GM23338 (cell line): ENCODE data around the gene KCNIP1. TPM values are rescaled to one million over a fixed set of nuclear protein-coding genes. Genes with fewer than 3 reads are reported as not detected.

Experiments used
- ATAC-seq: fragments of 200-7000 bp; cut with Tn5 transposase; 3 replicates; pipeline ENCODE4 v1.9.1; 2020
- DNase-seq: peaks from one replicate; pipeline ENCODE4 v3.0.0-alpha.2; 2015; ENCODE audit warnings: low spot score
- H2AFZ ChIP-seq: fragments of 200-600 bp; sonication (generic); 2 replicates; pipeline ENCODE4 v1.8.0; 2016; ENCODE audit warnings: antibody characterized with exemption, mild to moderate bottlenecking, moderate library complexity
- H3F3A ChIP-seq: fragments of 200-600 bp; sonication (generic); replicated peaks from 2 replicates; pipeline ENCODE4 v1.8.0; 2017; ENCODE audit warnings: antibody characterized with exemption, mixed run types, low read depth
- H3K27ac ChIP-seq: fragments of 200-600 bp; sonication (generic); 2 replicates; pipeline ENCODE4 v1.6.1; 2016; ENCODE audit warnings: low read depth
- H3K27me3 ChIP-seq: fragments of 200-600 bp; sonication (generic); 2 replicates; pipeline ENCODE4 v1.8.0; 2016; ENCODE audit warnings: mild to moderate bottlenecking, mixed run types, moderate library complexity; ENCODE audit not compliant: insufficient read depth
- H3K36me3 ChIP-seq: fragments of 200-600 bp; sonication (generic); 2 replicates; pipeline ENCODE4 v1.8.0; 2016; ENCODE audit warnings: mild to moderate bottlenecking; ENCODE audit not compliant: insufficient read depth
- H3K4me1 ChIP-seq: fragments of 200-600 bp; sonication (generic); 2 replicates; pipeline ENCODE4 v1.8.0; 2016; ENCODE audit warnings: mild to moderate bottlenecking, moderate library complexity; ENCODE audit not compliant: insufficient read depth
- H3K4me2 ChIP-seq: fragments of 200-600 bp; sonication (generic); 2 replicates; pipeline ENCODE4 v1.7.1; 2017; ENCODE audit warnings: mixed run types
- H3K4me3 ChIP-seq: fragments of 200-600 bp; sonication (generic); 2 replicates; pipeline ENCODE4 v1.6.1; 2016; ENCODE audit warnings: mixed run types
- H3K79me2 ChIP-seq: fragments of 200-600 bp; sonication (generic); replicated peaks from 2 replicates; pipeline ENCODE4 v1.8.0; 2017; ENCODE audit warnings: mild to moderate bottlenecking; ENCODE audit not compliant: insufficient read depth
- H3K9me2 ChIP-seq: fragments of 200-600 bp; sonication (generic); 2 replicates; pipeline ENCODE4 v1.8.0; 2017; ENCODE audit not compliant: insufficient read depth
- H4K20me1 ChIP-seq: fragments of 200-600 bp; sonication (generic); replicated peaks from 2 replicates; pipeline ENCODE4 v1.8.0; 2017; ENCODE audit warnings: mild to moderate bottlenecking; ENCODE audit not compliant: insufficient read depth
- H3K27ac Mint-ChIP-seq: 2 replicates; pipeline ENCODE4 v1.8.0; 2020; ENCODE audit warnings: inconsistent platforms, mild to moderate bottlenecking, moderate library complexity, mixed read lengths
- H3K27me3 Mint-ChIP-seq: 3 replicates; pipeline ENCODE4 v1.8.0; 2022; ENCODE audit warnings: low read depth, mild to moderate bottlenecking, moderate library complexity, mixed read lengths, inconsistent platforms; ENCODE audit not compliant: insufficient read depth, poor library complexity
- H3K36me3 Mint-ChIP-seq: 3 replicates; pipeline ENCODE4 v1.8.0; 2021; ENCODE audit warnings: low read depth, mild to moderate bottlenecking, inconsistent platforms, moderate library complexity, mixed read lengths
- H3K4me1 Mint-ChIP-seq: 3 replicates; pipeline ENCODE4 v1.8.0; 2020; ENCODE audit warnings: mild to moderate bottlenecking, inconsistent platforms, mixed read lengths
- H3K4me3 Mint-ChIP-seq: 3 replicates; pipeline ENCODE4 v1.8.0; 2021; ENCODE audit warnings: moderate library complexity, mild to moderate bottlenecking, inconsistent platforms, mixed read lengths
- H3K9me3 Mint-ChIP-seq: 3 replicates; pipeline ENCODE4 v1.8.0; 2020; ENCODE audit warnings: moderate library complexity, mild to moderate bottlenecking, inconsistent platforms, mixed read lengths
- EZH2 ChIP-seq: fragments of 200-600 bp; sonication (generic); IDR thresholded peaks from one replicate; pipeline ENCODE4 v1.8.0; 2017; ENCODE audit warnings: antibody characterized with exemption, mild to moderate bottlenecking, low read depth; ENCODE audit not compliant: unreplicated experiment
- EZH2phosphoT487 ChIP-seq: fragments of 200-600 bp; sonication (generic); IDR thresholded peaks from one replicate; pipeline ENCODE4 v1.8.1; 2018; ENCODE audit warnings: antibody characterized with exemption; ENCODE audit not compliant: unreplicated experiment
- POLR2AphosphoS5 ChIP-seq: IDR thresholded peaks from 2 replicates; pipeline ENCODE4 v1.6.1; 2016; ENCODE audit warnings: antibody characterized with exemption, low read depth
- STAT1 ChIP-seq: IDR thresholded peaks from one replicate; pipeline ENCODE4 v1.6.1; 2016; ENCODE audit warnings: antibody characterized with exemption; ENCODE audit not compliant: unreplicated experiment
- ZNF114 ChIP-seq: fragments of 250-450 bp; sonication (Bioruptor Pico); IDR thresholded peaks from 2 replicates; pipeline ENCODE4 v1.5.0; 2020; ENCODE audit warnings: mild to moderate bottlenecking, moderate library complexity
- ZNF331 ChIP-seq: fragments of 250-450 bp; sonication (Bioruptor Pico); IDR thresholded peaks from 2 replicates; pipeline ENCODE4 v1.5.0; 2020; ENCODE audit warnings: low read depth, mild to moderate bottlenecking, moderate library complexity
- polyA plus RNA-seq: library from polyadenylated mRNA; unstranded; fragments of >200 nt; fragmentation: Nextera tagmentation; extraction: Ambion mirVana; gene quantifications from 2 replicates; pipeline ENCODE4 v1.2.1, GENCODE V29; 2016
- total RNA-seq: library from RNA; depleted of rRNA; stranded (reverse); fragments of >200 nt; shearing (Covaris generic); gene quantifications from 2 replicates; pipeline ENCODE4 v1.2.3, GENCODE V29; 2014
- TF ChIP-seq, protein P1 (sequence below): fragments of 250-450 bp; sonication (Bioruptor Pico); IDR thresholded peaks from 2 replicates; pipeline ENCODE4 v1.5.0; 2020; ENCODE audit warnings: mild to moderate bottlenecking, moderate library complexity
- TF ChIP-seq, protein P2 (sequence below), 2 experiments: fragments of 200-600 bp in 1 of 2; sonication (generic) in 1 of 2; conservative IDR thresholded peaks; 2 replicates each; pipeline versions ENCODE4 v1.5.1 to v1.6.1; 2016 to 2017; ENCODE audit warnings: antibody characterized with exemption in 2 of 2, low read depth in 2 of 2, mild to moderate bottlenecking in 2 of 2, moderate library complexity in 1 of 2
- TF ChIP-seq, protein P3 (sequence below): IDR thresholded peaks from 2 replicates; pipeline ENCODE4 v1.6.1; 2016; ENCODE audit warnings: antibody characterized with exemption

Gene KCNIP1
- total and polyA plus RNA-seq, 2 experiments from 2014 or later: 0.31 to 0.87 TPM

DNA sequence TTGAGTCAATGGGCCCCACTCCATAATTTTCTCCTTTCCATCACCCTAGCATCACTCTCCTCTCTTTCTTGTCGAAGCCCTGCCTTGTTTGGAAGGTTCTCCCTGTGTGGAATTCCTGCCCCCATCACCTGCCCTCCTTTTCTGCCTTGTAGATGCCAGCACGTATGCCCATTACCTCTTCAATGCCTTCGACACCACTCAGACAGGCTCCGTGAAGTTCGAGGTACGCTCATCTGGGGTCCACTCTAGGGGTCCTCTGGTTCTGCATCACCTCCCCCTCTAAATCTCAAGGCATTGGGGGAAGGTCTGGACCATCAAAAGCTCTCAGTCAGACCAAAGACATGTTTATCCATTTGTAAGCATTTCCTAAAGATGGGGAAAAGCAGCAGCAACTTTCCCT is 217.9 kb downstream of the KCNIP1 start (continued):
- TF ChIP-seq, protein P1, sequence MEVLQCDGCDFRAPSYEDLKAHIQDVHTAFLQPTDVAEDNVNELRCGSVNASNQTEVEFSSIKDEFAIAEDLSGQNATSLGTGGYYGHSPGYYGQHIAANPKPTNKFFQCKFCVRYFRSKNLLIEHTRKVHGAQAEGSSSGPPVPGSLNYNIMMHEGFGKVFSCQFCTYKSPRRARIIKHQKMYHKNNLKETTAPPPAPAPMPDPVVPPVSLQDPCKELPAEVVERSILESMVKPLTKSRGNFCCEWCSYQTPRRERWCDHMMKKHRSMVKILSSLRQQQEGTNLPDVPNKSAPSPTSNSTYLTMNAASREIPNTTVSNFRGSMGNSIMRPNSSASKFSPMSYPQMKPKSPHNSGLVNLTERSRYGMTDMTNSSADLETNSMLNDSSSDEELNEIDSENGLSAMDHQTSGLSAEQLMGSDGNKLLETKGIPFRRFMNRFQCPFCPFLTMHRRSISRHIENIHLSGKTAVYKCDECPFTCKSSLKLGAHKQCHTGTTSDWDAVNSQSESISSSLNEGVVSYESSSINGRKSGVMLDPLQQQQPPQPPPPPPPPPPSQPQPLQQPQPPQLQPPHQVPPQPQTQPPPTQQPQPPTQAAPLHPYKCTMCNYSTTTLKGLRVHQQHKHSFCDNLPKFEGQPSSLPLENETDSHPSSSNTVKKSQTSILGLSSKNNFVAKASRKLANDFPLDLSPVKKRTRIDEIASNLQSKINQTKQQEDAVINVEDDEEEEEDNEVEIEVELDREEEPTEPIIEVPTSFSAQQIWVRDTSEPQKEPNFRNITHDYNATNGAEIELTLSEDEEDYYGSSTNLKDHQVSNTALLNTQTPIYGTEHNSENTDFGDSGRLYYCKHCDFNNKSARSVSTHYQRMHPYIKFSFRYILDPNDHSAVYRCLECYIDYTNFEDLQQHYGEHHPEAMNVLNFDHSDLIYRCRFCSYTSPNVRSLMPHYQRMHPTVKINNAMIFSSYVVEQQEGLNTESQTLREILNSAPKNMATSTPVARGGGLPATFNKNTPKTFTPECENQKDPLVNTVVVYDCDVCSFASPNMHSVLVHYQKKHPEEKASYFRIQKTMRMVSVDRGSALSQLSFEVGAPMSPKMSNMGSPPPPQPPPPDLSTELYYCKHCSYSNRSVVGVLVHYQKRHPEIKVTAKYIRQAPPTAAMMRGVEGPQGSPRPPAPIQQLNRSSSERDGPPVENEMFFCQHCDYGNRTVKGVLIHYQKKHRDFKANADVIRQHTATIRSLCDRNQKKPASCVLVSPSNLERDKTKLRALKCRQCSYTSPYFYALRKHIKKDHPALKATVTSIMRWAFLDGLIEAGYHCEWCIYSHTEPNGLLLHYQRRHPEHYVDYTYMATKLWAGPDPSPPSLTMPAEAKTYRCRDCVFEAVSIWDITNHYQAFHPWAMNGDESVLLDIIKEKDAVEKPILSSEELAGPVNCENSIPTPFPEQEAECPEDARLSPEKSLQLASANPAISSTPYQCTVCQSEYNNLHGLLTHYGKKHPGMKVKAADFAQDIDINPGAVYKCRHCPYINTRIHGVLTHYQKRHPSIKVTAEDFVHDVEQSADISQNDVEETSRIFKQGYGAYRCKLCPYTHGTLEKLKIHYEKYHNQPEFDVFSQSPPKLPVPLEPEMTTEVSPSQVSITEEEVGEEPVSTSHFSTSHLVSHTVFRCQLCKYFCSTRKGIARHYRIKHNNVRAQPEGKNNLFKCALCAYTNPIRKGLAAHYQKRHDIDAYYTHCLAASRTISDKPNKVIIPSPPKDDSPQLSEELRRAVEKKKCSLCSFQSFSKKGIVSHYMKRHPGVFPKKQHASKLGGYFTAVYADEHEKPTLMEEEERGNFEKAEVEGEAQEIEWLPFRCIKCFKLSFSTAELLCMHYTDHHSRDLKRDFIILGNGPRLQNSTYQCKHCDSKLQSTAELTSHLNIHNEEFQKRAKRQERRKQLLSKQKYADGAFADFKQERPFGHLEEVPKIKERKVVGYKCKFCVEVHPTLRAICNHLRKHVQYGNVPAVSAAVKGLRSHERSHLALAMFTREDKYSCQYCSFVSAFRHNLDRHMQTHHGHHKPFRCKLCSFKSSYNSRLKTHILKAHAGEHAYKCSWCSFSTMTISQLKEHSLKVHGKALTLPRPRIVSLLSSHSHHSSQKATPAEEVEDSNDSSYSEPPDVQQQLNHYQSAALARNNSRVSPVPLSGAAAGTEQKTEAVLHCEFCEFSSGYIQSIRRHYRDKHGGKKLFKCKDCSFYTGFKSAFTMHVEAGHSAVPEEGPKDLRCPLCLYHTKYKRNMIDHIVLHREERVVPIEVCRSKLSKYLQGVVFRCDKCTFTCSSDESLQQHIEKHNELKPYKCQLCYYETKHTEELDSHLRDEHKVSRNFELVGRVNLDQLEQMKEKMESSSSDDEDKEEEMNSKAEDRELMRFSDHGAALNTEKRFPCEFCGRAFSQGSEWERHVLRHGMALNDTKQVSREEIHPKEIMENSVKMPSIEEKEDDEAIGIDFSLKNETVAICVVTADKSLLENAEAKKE (CRISPR knock-in tag): no peak
- TF ChIP-seq EZH2: no peak

DNA sequence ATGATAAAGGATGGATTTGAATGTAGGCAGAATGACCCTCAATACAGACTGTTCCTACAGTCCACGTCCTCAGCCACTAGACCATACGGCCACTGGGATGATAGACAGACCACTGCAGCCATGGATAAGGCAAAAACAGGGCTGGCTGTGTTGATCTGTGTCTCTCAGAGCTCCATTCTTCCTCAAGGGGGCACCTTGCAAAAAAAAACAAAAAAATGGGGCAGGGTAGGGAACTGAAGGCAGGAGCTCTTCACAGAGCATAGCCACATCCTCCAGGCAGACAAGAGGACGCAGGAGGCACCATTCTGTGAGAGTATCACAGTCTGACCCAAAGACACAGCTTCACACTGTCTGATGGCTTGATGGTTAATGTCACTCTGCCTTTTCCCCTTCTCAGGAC is 218.5 kb downstream of the KCNIP1 start:
- Mint-ChIP-seq H3K27me3 (peaks cover 10% of the 10 kb centered on the region), H3K4me1 (peaks cover 3% of the 10 kb centered on the region; the same call in 1 of the 3 replicates), H3K27ac (no peak overlapping the region), H3K4me3 (no peak overlapping the region), H3K36me3 (peaks cover 8% of the 10 kb centered on the region), H3K9me3 (peaks cover 19% of the 10 kb centered on the region)
- Histone ChIP-seq H3K27me3 (no peaks in the 10 kb centered on the region), H3K4me1 (no peaks in the 10 kb centered on the region), H3F3A (no peaks in the 10 kb centered on the region), H3K27ac (no peak overlapping the region), H3K36me3 (no peaks in the 10 kb centered on the region), H3K79me2 (no peaks in the 10 kb centered on the region), H3K4me3 (no peak overlapping the region), H4K20me1 (no peaks in the 10 kb centered on the region), H2AFZ (peak overlapping the region; percentile 39), H3K4me2 (no peak overlapping the region), H3K9me2 (no peaks in the 10 kb centered on the region)
- peak; percentile 56 for DNase-seq
- ATAC-seq: peak; percentile 82
- TF ChIP-seq ZNF114 (CRISPR knock-in tag) (no peak), ZNF331 (CRISPR knock-in tag) (no peak), STAT1 (no peak), POLR2AphosphoS5 (no peak), EZH2phosphoT487 (no peak)
- TF ChIP-seq, protein P2, sequence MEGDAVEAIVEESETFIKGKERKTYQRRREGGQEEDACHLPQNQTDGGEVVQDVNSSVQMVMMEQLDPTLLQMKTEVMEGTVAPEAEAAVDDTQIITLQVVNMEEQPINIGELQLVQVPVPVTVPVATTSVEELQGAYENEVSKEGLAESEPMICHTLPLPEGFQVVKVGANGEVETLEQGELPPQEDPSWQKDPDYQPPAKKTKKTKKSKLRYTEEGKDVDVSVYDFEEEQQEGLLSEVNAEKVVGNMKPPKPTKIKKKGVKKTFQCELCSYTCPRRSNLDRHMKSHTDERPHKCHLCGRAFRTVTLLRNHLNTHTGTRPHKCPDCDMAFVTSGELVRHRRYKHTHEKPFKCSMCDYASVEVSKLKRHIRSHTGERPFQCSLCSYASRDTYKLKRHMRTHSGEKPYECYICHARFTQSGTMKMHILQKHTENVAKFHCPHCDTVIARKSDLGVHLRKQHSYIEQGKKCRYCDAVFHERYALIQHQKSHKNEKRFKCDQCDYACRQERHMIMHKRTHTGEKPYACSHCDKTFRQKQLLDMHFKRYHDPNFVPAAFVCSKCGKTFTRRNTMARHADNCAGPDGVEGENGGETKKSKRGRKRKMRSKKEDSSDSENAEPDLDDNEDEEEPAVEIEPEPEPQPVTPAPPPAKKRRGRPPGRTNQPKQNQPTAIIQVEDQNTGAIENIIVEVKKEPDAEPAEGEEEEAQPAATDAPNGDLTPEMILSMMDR (conservative IDR thresholded peaks at IDR 0.05; ENCODE audit: low read depth in 2 of 2): peak; percentile 30 to 47; a peak in 3 of 4 replicates
- TF ChIP-seq, protein P3, sequence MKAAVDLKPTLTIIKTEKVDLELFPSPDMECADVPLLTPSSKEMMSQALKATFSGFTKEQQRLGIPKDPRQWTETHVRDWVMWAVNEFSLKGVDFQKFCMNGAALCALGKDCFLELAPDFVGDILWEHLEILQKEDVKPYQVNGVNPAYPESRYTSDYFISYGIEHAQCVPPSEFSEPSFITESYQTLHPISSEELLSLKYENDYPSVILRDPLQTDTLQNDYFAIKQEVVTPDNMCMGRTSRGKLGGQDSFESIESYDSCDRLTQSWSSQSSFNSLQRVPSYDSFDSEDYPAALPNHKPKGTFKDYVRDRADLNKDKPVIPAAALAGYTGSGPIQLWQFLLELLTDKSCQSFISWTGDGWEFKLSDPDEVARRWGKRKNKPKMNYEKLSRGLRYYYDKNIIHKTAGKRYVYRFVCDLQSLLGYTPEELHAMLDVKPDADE: no peak
